NCI-H510A (cell line): ENCODE results near the gene FBLL1.
"Not testable (repeated sequence)": the region's sequence is repeated elsewhere in the genome, so short reads cannot be mapped to it uniquely, and the experiment has no call there.

Source experiments
- DNase-seq: peaks from one replicate; lab custom pipeline; 2025; lab: John Stamatoyannopoulos, UW

Gene FBLL1

GRCh38 chr5:168528521-168529373 lies at the start of gene FBLL1:
Gene FBLL1, plus strand, starts transcription at chr5:168529305. Its CDS starts 200 bp downstream, at chr5:168529505.
- DNase-seq = no peak

- no peak for DNase-seq
These were observed 48.5 kb upstream of the FBLL1 start for GRCh38 chr5:168480601-168481000.

GRCh38 chr5:168481330-168481788 lies 47.7 kb upstream of the FBLL1 start:
- DNase-seq = no peak

GRCh38 chr5:168482361-168482760 lies 46.7 kb upstream of the FBLL1 start:
- no peak for DNase-seq

GRCh38 chr5:168486136-168486879 lies 42.8 kb upstream of the FBLL1 start, which contains the start of gene RARS1:
Gene RARS1, plus strand, starts transcription at chr5:168486471. Its CDS starts 28 bp downstream, at chr5:168486499.
- peak; percentile 67 for DNase-seq

- no peak for DNase-seq
These were observed 40.0 kb upstream of the FBLL1 start for GRCh38 chr5:168489059-168489458.

GRCh38 chr5:168494057-168494555 lies 35.0 kb upstream of the FBLL1 start:
- DNase-seq = no peak

GRCh38 chr5:168502563-168503237 lies 26.4 kb upstream of the FBLL1 start:
- DNase-seq = no peak

GRCh38 chr5:168513861-168514428 lies 15.2 kb upstream of the FBLL1 start:
- DNase-seq = no peak

GRCh38 chr5:168525856-168526255 lies 3.2 kb upstream of the FBLL1 start:
- DNase-seq = no peak

- no peak for DNase-seq
These were observed 1.3 kb upstream of the FBLL1 start for GRCh38 chr5:168527756-168528295.

GRCh38 chr5:168529374-168530234 lies 499 bp downstream of the FBLL1 start:
- DNase-seq = no peak

- DNase-seq = no peak
These were observed 1.6 kb downstream of the FBLL1 start for GRCh38 chr5:168530621-168531150.

- no peak for DNase-seq
These were observed 2.1 kb downstream of the FBLL1 start for GRCh38 chr5:168531191-168531590.

GRCh38 chr5:168531987-168532864 lies 3.1 kb downstream of the FBLL1 start:
- no peak for DNase-seq

GRCh38 chr5:168534351-168534750 lies 5.2 kb downstream of the FBLL1 start:
- not testable (repeated sequence) for DNase-seq

GRCh38 chr5:168537176-168537575 lies 8.1 kb downstream of the FBLL1 start:
- no peak for DNase-seq

GRCh38 chr5:168549554-168549953 lies 20.4 kb downstream of the FBLL1 start:
- DNase-seq = no peak

- DNase-seq = no peak
These were observed 21.6 kb downstream of the FBLL1 start for GRCh38 chr5:168550656-168551055.
